Choroid plexus epithelial cell (primary cell): ENCODE data around the gene CD4.
A peak's percentile ranks its signal among the peaks of the same experiment; 100 is the strongest.

Experiments
- DNase-seq: peaks from one replicate; pipeline ENCODE4 v3.0.0-alpha.2; 2010; ENCODE audit warnings: low read depth
- H3K4me3 ChIP-seq: 2 replicates; pipeline ENCODE4 v1.5.1; 2011; ENCODE audit warnings: low read depth, mild to moderate bottlenecking, control low read depth, low read length, moderate library complexity
- TF ChIP-seq, protein P1 (sequence below): conservative IDR thresholded peaks from 2 replicates; pipeline ENCODE4 v1.5.1; 2011; ENCODE audit warnings: low read depth, mild to moderate bottlenecking, control low read depth, inconsistent platforms, low read length, moderate library complexity

Gene CD4

DNA sequence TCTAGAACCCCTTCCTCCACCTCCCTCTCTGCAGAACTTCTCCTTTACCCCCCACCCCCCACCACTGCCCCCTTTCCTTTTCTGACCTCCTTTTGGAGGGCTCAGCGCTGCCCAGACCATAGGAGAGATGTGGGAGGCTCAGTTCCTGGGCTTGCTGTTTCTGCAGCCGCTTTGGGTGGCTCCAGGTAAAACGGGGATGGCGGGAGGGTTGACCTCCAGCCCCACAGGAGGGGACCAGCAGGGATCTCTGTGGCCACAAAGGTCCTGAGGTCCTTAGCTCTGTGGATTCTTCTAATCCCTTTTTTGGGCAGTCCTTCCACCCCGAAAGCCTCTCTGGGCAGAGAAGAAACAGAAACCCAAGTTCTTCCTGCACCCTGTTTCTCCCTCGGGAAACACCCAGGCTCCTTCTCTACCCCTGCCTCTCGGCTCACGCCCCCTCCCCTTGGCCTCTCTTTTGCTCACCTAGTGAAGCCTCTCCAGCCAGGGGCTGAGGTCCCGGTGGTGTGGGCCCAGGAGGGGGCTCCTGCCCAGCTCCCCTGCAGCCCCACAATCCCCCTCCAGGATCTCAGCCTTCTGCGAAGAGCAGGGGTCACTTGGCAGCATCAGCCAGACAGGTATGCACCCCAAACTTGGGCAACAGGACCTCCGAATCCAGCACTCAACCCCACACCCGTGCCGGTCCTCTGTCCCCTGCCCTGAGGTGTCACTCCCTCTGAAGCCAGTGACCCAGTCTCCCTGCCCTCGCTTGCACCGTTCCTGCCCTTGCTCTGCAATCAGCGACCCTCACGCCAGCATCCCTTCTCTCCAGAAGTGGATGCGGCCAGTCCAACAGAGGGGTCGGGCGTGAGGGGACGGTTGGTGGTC, 16.4 kb upstream of the CD4 start:
- no peak overlapping the region for H3K4me3 ChIP-seq
- TF ChIP-seq, protein P1, sequence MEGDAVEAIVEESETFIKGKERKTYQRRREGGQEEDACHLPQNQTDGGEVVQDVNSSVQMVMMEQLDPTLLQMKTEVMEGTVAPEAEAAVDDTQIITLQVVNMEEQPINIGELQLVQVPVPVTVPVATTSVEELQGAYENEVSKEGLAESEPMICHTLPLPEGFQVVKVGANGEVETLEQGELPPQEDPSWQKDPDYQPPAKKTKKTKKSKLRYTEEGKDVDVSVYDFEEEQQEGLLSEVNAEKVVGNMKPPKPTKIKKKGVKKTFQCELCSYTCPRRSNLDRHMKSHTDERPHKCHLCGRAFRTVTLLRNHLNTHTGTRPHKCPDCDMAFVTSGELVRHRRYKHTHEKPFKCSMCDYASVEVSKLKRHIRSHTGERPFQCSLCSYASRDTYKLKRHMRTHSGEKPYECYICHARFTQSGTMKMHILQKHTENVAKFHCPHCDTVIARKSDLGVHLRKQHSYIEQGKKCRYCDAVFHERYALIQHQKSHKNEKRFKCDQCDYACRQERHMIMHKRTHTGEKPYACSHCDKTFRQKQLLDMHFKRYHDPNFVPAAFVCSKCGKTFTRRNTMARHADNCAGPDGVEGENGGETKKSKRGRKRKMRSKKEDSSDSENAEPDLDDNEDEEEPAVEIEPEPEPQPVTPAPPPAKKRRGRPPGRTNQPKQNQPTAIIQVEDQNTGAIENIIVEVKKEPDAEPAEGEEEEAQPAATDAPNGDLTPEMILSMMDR: no peak
- no peak for DNase-seq

DNA sequence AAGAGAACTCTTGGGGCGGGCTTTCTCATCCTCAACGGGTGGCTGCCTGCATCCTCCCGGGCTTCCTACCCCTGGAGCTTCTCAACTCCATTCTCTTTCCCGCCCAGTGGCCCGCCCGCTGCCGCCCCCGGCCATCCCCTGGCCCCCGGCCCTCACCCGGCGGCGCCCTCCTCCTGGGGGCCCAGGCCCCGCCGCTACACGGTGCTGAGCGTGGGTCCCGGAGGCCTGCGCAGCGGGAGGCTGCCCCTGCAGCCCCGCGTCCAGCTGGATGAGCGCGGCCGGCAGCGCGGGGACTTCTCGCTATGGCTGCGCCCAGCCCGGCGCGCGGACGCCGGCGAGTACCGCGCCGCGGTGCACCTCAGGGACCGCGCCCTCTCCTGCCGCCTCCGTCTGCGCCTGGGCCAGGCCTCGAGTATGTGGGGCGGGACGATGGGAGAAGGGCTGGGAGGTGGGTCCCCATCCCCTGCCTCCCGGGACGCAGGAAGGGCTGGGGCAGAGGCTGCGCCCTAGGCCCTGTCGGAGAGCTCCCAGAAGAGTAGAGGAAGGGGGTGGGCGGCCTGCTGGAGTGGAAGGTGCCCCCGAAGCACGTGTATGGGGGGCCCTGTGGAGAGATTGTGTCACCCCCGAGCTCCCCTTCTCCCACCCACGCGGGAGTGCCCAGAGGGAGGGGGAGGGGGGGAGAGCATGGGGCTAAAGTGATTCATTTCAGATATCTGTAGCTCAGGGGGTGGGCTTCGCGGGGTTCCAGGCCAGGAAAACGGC, 15.6 kb upstream of the CD4 start:
- TF ChIP-seq, protein P1: no peak
- DNase-seq: no peak
- H3K4me3 ChIP-seq: no peak overlapping the region

- TF ChIP-seq, protein P1: no peak
- no peak for DNase-seq
Observed at GRCh38 chr12:6774499-6775062, 14.7 kb upstream of the CD4 start.

GRCh38 chr12:6775185-6776174, 13.8 kb upstream of the CD4 start:
- no peak overlapping the region for H3K4me3 ChIP-seq
- TF ChIP-seq, protein P1: no peak
- DNase-seq: no peak

More at GRCh38 chr12:6774499-6775062, 14.7 kb upstream of the CD4 start:
- no peak overlapping the region for H3K4me3 ChIP-seq

DNA sequence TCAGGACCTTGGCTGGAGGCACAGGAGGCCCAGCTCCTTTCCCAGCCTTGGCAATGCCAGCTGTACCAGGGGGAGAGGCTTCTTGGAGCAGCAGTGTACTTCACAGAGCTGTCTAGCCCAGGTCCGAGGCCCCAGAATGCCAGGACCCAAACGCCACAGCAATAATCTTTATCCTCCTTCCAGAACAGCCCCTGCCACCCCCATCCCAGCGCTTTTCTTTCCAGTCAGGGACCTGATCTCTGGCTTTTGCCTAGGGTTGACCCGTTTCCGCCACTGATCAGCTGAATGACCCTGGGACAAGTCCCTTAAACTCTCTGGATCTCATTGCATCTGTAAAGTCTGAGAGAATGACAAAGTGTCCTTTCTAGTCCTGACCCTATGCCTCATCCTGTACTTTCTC, 11.9 kb upstream of the CD4 start:
- TF ChIP-seq, protein P1: no peak
- H3K4me3 ChIP-seq: no peak overlapping the region
- no peak for DNase-seq

GRCh38 chr12:6778217-6778573, 11.1 kb upstream of the CD4 start:
- TF ChIP-seq, protein P1: no peak
- DNase-seq: peak; percentile 62
- peak overlapping the region; percentile 53 for H3K4me3 ChIP-seq
